GM19395 (cell line): Measurements from ENCODE around the gene NINJ1.
"Not testable (repeated sequence)": the region's sequence is repeated elsewhere in the genome, so short reads cannot be mapped to it uniquely, and the experiment has no call there.

Source experiments
- ATAC-seq: cut with Tn5 transposase; IDR thresholded peaks from one replicate; pipeline ENCODE4 v1.9.1; 2021; ENCODE audit warnings: mild to moderate bottlenecking, moderate library complexity; ENCODE audit not compliant: unreplicated experiment

The NINJ1 gene

GRCh38 chr9:93120846-93121315 lies 13.2 kb downstream of the NINJ1 start:
- no peak for ATAC-seq

GRCh38 chr9:93119953-93120845 lies 13.9 kb downstream of the NINJ1 start:
- ATAC-seq: peak; percentile 96

- ATAC-seq: no peak
These were observed 14.4 kb downstream of the NINJ1 start for GRCh38 chr9:93119703-93119952.

GRCh38 chr9:93118863-93119702 lies 15.0 kb downstream of the NINJ1 start:
- ATAC-seq: no peak

- ATAC-seq: no peak
These were observed 15.9 kb downstream of the NINJ1 start for GRCh38 chr9:93117924-93118862.

- not testable (repeated sequence) for ATAC-seq
These were observed 16.5 kb downstream of the NINJ1 start for GRCh38 chr9:93117521-93117920.

- ATAC-seq: no peak
These were observed 17.7 kb downstream of the NINJ1 start for GRCh38 chr9:93116072-93116961.

- ATAC-seq: no peak
These were observed 18.5 kb downstream of the NINJ1 start for GRCh38 chr9:93115486-93116071.

- no peak for ATAC-seq
These were observed 19.1 kb downstream of the NINJ1 start for GRCh38 chr9:93114984-93115335.

- ATAC-seq: no peak
These were observed 19.7 kb downstream of the NINJ1 start for GRCh38 chr9:93114169-93114983.

- ATAC-seq: no peak
These were observed 21.1 kb downstream of the NINJ1 start for GRCh38 chr9:93112864-93113389.

- ATAC-seq: no peak
These were observed 21.8 kb downstream of the NINJ1 start for GRCh38 chr9:93112116-93112863.

- no peak for ATAC-seq
These were observed 22.5 kb downstream of the NINJ1 start for GRCh38 chr9:93111371-93112115.

GRCh38 chr9:93111001-93111370 lies 23.1 kb downstream of the NINJ1 start:
- ATAC-seq: no peak

GRCh38 chr9:93110311-93110855 lies 23.7 kb downstream of the NINJ1 start:
- ATAC-seq: no peak

GRCh38 chr9:93108291-93109041 lies 25.6 kb downstream of the NINJ1 start:
- no peak for ATAC-seq
